K562 (cell line): Measurements from ENCODE around the gene VWA1. TPM values are rescaled to one million over a fixed set of nuclear protein-coding genes. Genes with fewer than 3 reads are reported as not detected.

Experiments
- BACH1 ChIP-seq: fragments of 200-800 bp; sonication (Bioruptor generic); IDR thresholded peaks from 2 replicates; pipeline ENCODE4 v1.6.1; 2016; ENCODE audit warnings: missing genetic modification characterization, missing compliant biosample characterization
- CCAR2 ChIP-seq: fragments of 200-400 bp; formaldehyde crosslinking; IDR thresholded peaks from 2 replicates; pipeline ENCODE4 v1.6.1; 2017; ENCODE audit warnings: mild to moderate bottlenecking, low read depth, low read length
- ETV5 ChIP-seq: sonication (generic); formaldehyde crosslinking; IDR thresholded peaks from 2 replicates; pipeline ENCODE4 v1.4.0; 2020; ENCODE audit warnings: low read depth, mild to moderate bottlenecking, missing genetic modification reagents
- HDAC1 ChIP-seq, 2 experiments: fragments of 450-650 bp; IDR thresholded peaks; 2 replicates each; pipeline ENCODE4 v1.6.1; 2016 to 2017; ENCODE audit warnings: inconsistent platforms in 1 of 2, mild to moderate bottlenecking in 1 of 2, moderate library complexity in 1 of 2
- ILK ChIP-seq: fragments of 450-650 bp; IDR thresholded peaks from 2 replicates; pipeline ENCODE4 v1.6.1; 2016; ENCODE audit warnings: missing genetic modification characterization, low read depth, mild to moderate bottlenecking, missing compliant biosample characterization, moderate library complexity, borderline replicate concordance
- NCOA6 ChIP-seq: fragments of 450-650 bp; IDR thresholded peaks from 2 replicates; pipeline ENCODE4 v1.6.1; 2017; ENCODE audit warnings: mild to moderate bottlenecking
- POLR2G ChIP-seq: fragments of 200-400 bp; formaldehyde crosslinking; IDR thresholded peaks from 2 replicates; pipeline ENCODE4 v1.6.1; 2017; ENCODE audit warnings: low read depth, mild to moderate bottlenecking, antibody characterized with exemption, low read length, moderate library complexity
- TEAD2 ChIP-seq: fragments of 450-650 bp; IDR thresholded peaks from 2 replicates; pipeline ENCODE4 v1.6.1; 2016; ENCODE audit warnings: missing genetic modification characterization, control low read depth, missing compliant biosample characterization
- U2AF1 ChIP-seq: fragments of 200-400 bp; formaldehyde crosslinking; optimal IDR thresholded peaks from 2 replicates; pipeline ENCODE3; 2017; ENCODE audit warnings: mild to moderate bottlenecking, low read depth, low read length, moderate library complexity
- ZKSCAN1 ChIP-seq: fragments of 150-350 bp; IDR thresholded peaks from 2 replicates; pipeline ENCODE4 v1.6.1; 2016; ENCODE audit warnings: low read depth, low read length
- ZNF584 ChIP-seq: fragments of 200-800 bp; sonication (Bioruptor generic); IDR thresholded peaks from 2 replicates; pipeline ENCODE4 v1.6.1; 2016; ENCODE audit warnings: low read depth, mild to moderate bottlenecking, missing genetic modification characterization, missing compliant biosample characterization
- ZNF589 ChIP-seq: fragments of 200-800 bp; sonication (Bioruptor generic); IDR thresholded peaks from 2 replicates; pipeline ENCODE4 v1.6.1; 2016; ENCODE audit warnings: low read depth, missing genetic modification characterization, missing compliant biosample characterization
- ZSCAN32 ChIP-seq: fragments of 450-650 bp; formaldehyde crosslinking; IDR thresholded peaks from 2 replicates; pipeline ENCODE4 v1.4.0; 2020; ENCODE audit warnings: mild to moderate bottlenecking, moderate library complexity
- polyA plus RNA-seq, 8 experiments: library from polyadenylated mRNA; depleted of rRNA in 4 of 8; stranded (reverse) in 5 of 8; unstranded in 3 of 8; fragments of >200 nt; fragmentation: Nextera tagmentation in 2 of 8; fragmentation: Illumina TruSeq in 1 of 8; extraction: Ambion mirVana in 2 of 8; extraction: Trizol in 1 of 8; gene quantifications; 2 replicates each; pipeline versions ENCODE4 v1.2.1 to v1.2.3, GENCODE V29; 2011 to 2014; ENCODE audit warnings: inconsistent platforms in 1 of 8, missing spikeins in 1 of 8
- total RNA-seq, 7 experiments: library from RNA; depleted of rRNA in 6 of 7; stranded (reverse); fragments of >200 nt in 6 of 7; fragmentation: Illumina TruSeq in 2 of 7; extraction: Trizol in 2 of 7; gene quantifications; 2 replicates each; pipeline versions ENCODE4 v1.2.1 to v1.2.3, GENCODE V29; 2011 to 2021; ENCODE audit warnings: low replicate concordance in 1 of 7
- TF ChIP-seq, protein P1 (sequence below), 2 experiments: fragments of 450-650 bp; IDR thresholded peaks; 2 replicates each; pipeline ENCODE4 v1.6.1; 2016; ENCODE audit warnings: mild to moderate bottlenecking in 2 of 2, borderline replicate concordance in 1 of 2, low read depth in 1 of 2, moderate library complexity in 1 of 2
- TF ChIP-seq, protein P2 (sequence below): fragments of 250-450 bp; sonication (Bioruptor Pico); IDR thresholded peaks from 2 replicates; pipeline ENCODE4 v1.8.0; 2022; ENCODE audit warnings: moderate library complexity, mild to moderate bottlenecking, inconsistent platforms

VWA1 gene
- total and polyA plus RNA-seq, 9 of the 15 experiments (the other 6 are each of a cell fraction or from before 2014, with no cell fraction given), result 0.01 to 6.4 (median 0.85) TPM

DNA sequence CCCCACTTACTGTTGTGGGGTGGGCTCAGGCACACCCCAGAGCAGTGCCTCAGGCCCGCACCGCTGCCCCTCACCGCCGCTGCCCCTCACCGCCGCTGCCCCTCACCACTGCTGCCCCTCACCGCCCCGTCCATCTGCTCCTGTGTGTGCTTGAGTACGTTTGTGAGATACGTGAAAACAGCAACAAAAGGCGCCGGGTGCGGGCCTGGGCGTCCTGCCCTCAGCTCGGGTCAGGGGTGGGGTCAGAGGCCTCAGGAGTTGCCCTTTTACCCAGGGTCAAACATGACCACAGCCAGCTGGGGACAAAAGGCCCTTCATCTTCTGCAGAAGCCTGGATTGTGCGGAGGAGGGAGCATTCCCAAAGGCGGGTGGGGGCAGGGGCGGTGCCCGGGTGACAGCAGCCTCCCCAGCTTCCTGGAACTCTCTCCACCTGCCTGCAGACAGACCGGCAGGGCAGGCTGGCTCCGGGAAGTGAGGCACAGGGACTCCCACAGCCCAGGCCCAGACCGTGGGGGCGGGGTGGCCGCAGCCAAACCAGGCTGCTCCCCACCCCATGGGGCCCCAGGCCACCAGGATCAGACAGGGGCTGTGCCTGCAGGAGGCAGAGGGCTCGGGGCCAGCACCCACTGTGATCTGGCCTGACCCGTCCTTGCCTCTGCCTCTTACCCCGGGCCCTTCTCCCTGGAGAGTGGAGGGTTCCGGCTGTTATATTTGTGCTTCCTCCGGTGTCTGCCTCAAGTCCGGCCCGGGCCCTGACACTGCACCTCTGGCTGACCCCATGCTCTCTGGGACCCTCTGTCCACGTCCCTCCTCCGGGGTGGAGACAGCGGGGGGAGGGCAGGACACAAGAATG is 2.3 kb upstream of the VWA1 start (continued):
- TF ChIP-seq, protein P1, sequence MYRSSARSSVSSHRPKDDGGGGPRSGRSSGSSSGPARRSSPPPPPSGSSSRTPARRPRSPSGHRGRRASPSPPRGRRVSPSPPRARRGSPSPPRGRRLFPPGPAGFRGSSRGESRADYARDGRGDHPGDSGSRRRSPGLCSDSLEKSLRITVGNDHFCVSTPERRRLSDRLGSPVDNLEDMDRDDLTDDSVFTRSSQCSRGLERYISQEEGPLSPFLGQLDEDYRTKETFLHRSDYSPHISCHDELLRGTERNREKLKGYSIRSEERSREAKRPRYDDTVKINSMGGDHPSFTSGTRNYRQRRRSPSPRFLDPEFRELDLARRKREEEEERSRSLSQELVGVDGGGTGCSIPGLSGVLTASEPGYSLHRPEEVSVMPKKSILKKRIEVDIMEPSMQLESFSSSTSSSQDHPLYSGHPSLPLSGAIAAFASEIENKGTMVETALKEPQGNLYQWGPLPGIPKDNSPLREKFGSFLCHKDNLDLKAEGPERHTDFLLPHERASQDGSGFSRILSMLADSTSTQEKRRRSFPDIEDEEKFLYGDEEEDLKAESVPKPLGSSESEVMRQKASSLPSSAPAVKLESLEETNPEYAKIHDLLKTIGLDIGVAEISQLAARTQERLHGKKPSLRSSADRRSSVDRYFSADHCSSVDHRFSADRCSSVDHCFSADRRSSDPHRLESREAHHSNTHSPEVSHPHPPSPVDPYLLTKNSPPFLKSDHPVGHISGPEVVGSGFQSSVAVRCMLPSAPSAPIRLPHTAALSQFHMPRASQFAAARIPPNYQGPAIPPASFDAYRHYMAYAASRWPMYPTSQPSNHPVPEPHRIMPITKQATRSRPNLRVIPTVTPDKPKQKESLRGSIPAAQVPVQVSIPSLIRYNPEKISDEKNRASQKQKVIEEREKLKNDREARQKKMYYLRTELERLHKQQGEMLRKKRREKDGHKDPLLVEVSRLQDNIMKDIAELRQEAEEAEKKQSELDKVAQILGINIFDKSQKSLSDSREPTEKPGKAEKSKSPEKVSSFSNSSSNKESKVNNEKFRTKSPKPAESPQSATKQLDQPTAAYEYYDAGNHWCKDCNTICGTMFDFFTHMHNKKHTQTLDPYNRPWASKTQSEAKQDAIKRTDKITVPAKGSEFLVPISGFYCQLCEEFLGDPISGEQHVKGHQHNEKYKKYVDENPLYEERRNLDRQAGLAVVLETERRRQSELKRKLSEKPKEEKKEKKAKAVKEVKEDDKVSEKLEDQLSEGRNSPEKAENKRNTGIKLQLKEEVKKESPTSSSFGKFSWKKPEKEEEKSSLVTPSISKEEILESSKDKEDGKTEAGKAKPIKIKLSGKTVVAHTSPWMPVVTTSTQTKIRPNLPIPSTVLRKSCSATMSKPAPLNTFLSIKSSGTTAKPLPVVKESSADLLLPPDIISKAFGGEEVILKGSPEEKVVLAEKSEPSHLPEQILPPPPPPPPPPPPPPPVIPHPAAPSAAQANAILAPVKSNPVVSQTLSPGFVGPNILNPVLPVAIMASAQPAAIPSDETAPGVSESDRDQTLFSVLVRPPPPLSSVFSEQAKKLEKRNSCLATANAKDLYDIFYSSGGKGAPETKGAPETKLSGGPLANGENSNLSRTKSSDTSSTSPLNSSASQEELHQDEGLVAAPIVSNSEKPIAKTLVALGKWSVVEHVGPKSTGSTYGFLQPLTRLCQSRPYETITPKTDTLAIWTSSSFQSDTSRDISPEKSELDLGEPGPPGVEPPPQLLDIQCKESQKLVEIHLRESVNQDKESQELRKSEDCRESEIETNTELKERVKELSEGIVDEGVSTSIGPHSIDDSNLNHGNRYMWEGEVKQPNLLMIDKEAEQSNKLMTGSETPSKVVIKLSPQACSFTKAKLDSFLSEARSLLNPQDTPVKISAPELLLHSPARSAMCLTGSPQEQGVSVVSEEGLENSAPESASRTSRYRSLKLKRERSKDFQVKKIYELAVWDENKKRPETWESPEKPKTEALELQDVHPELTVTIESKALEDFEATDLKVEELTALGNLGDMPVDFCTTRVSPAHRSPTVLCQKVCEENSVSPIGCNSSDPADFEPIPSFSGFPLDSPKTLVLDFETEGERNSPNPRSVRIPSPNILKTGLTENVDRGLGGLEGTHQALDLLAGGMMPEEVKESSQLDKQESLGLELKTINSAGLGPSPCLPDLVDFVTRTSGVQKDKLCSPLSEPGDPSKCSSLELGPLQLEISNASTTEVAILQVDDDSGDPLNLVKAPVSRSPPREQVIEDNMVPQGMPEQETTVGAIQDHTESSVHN (IDR thresholded peaks at IDR 0.05; ENCODE audit: borderline replicate concordance in 1 of 2, low read depth in 1 of 2), result no peak
- TF ChIP-seq ZNF584 (CRISPR knock-in tag), result no peak
- TF ChIP-seq ETV5, result peak; percentile 73; the same call in 1 of the 2 replicates
- TF ChIP-seq, protein P2, sequence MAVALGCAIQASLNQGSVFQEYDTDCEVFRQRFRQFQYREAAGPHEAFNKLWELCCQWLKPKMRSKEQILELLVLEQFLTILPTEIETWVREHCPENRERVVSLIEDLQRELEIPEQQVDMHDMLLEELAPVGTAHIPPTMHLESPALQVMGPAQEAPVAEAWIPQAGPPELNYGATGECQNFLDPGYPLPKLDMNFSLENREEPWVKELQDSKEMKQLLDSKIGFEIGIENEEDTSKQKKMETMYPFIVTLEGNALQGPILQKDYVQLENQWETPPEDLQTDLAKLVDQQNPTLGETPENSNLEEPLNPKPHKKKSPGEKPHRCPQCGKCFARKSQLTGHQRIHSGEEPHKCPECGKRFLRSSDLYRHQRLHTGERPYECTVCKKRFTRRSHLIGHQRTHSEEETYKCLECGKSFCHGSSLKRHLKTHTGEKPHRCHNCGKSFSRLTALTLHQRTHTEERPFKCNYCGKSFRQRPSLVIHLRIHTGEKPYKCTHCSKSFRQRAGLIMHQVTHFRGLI (CRISPR knock-in tag), result peak; percentile 21; the same call in 1 of the 2 replicates
- no peak for TF ChIP-seq ZKSCAN1
- TF ChIP-seq U2AF1, result no peak
- peak in 1 of 2 experiments; percentile 76; a peak in 2 of 4 replicates for TF ChIP-seq HDAC1 (IDR thresholded peaks at IDR 0.05)
- TF ChIP-seq CCAR2, result no peak
- no peak for TF ChIP-seq ILK
- TF ChIP-seq ZNF589 (CRISPR knock-in tag), result peak; percentile 86; the same call in 1 of the 2 replicates
- TF ChIP-seq BACH1 (tag), result no peak
- no peak for TF ChIP-seq NCOA6
- TF ChIP-seq TEAD2 (tag), result no peak
- TF ChIP-seq POLR2G, result peak; percentile 79
- no peak for TF ChIP-seq ZSCAN32 (CRISPR knock-in tag)
